ENCODE results near the gene GGT1. TPM values are rescaled to one million over a fixed set of nuclear protein-coding genes. Genes with fewer than 3 reads are reported as not detected.
"Not testable (repeated sequence)": the region's sequence is repeated elsewhere in the genome, so short reads cannot be mapped to it uniquely, and the experiment has no call there.

The GGT1 gene
- total RNA-seq, 1 experiment from 2014 or later = 2.2 TPM

DNA sequence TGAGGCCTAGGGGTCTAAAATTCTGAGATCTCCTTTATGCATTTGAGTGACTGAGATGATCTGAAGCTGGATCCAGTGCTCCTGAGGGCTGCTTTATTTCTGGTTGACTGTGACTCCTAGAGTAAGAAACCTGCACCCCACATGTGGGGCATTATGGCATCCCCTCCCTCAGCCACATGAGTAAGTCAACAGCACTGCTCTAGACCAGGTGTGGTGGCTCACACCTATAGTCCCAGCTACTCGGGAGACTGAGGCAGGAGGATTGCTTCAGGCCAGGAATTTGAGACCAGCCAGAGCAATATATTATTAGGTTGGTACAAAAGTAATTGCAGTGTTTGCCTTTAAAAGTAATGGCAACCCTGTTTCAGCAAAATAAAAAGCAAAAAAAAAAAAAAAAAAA is 39.3 kb downstream of the GGT1 start:
- H3K9me2 ChIP-seq (replicated peaks; ENCODE audit: low read length); DNase-seq; H3K79me2 ChIP-seq (ENCODE audit: low read length); H3K36me3 ChIP-seq (ENCODE audit: low read depth, low read length); H3K4me2 ChIP-seq (ENCODE audit: low read length); H4K20me1 ChIP-seq (ENCODE audit: low read length); H3K9ac ChIP-seq (ENCODE audit: low read length); CTCF ChIA-PET; H3F3A ChIP-seq (ENCODE audit: low read length, unreplicated experiment); H3K4me1 ChIP-seq (ENCODE audit: insufficient read depth, low read length); H3K9me3 ChIP-seq (ENCODE audit: low read length); H3K4me3 ChIP-seq (ENCODE audit: low read length); H2AFZ ChIP-seq (ENCODE audit: low read length); BruUV-seq (replicated peaks); intact Hi-C loops (cut with micrococcal nuclease); ATAC-seq; H3K27ac ChIP-seq (ENCODE audit: low read length); H3K27me3 ChIP-seq (ENCODE audit: low read length); POLR2A ChIA-PET (ENCODE audit: unreplicated experiment): not testable (repeated sequence)

DNA sequence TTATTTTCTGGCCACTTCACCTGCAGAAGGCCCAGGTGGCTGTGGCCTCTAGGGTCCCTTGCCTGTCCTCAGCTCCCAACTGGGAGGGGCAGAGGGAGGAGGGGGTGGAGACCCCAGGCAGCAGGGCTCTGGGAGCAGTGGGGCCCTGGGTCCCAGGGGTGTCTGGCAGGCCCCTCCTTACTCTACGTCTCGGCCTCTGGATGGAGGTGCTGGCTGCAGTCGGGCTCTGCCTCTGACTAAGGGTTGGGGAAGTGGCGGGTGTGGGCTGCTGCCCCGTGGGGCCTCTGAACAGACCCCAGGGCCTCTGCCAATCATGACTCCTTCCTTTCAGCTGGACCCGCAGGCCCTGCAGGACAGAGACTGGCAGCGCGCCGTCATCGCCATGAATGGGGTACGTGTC is 41.4 kb downstream of the GGT1 start:
- H3K9ac ChIP-seq (ENCODE audit: low read length); POLR2A ChIA-PET (ENCODE audit: unreplicated experiment); H3K9me3 ChIP-seq (ENCODE audit: low read length); H3K4me1 ChIP-seq (ENCODE audit: insufficient read depth, low read length); H3K9me2 ChIP-seq (replicated peaks; ENCODE audit: low read length); H3K4me2 ChIP-seq (ENCODE audit: low read length); H3K27me3 ChIP-seq (ENCODE audit: low read length); BruUV-seq (replicated peaks); H3F3A ChIP-seq (ENCODE audit: low read length, unreplicated experiment); CTCF ChIA-PET; H3K36me3 ChIP-seq (ENCODE audit: low read depth, low read length); H2AFZ ChIP-seq (ENCODE audit: low read length); H4K20me1 ChIP-seq (ENCODE audit: low read length); H3K4me3 ChIP-seq (ENCODE audit: low read length); DNase-seq; intact Hi-C loops (cut with micrococcal nuclease); H3K27ac ChIP-seq (ENCODE audit: low read length); ATAC-seq; H3K79me2 ChIP-seq (ENCODE audit: low read length): not testable (repeated sequence)

DNA sequence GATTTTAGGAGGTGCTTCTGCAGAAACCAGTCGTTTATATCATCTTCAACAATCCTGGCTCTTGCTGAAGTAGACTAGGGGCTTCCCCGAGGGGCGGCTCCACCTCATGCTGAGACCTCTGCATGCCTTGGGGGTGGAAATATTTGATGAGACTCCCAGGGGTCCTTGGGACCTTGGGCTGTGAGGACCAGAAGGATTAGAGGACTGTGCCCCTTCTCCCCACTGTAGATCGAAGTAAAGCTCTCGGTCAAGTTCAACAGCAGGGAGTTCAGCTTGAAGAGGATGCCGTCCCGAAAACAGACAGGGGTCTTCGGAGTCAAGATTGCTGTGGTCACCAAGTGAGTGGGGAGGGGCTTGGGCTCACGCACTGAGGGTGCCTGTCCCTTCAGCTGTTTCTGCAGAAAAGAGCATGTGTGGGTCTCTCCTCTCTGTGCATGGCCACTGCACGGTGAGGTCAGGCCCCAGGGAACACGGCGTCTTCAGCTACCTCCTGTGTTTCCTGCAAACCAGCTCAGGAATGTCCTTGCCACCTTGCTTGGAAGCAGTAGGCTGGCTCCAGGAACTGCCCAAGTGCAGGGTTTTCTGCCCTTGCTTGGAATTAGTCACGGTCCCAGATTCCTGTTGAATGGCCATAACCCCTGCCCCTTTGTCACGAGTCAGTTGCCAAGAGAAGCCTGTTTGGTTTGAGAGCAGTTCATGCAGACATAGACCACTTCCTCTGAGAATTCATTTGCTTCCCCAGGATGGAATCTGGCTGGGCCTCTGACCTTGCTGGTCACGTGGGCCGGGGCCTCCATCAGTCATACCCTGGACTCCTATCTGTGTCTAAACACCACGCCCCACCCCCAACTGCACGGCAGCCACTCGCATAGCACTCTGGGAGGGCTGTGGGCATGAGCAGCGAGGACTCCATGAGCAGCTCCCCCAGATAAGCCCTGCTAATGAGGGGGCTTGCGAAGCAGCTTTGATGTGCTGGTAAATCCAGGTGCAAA is 42.7 kb downstream of the GGT1 start:
- H4K20me1 ChIP-seq (ENCODE audit: low read length); H2AFZ ChIP-seq (ENCODE audit: low read length); intact Hi-C loops (cut with micrococcal nuclease); POLR2A ChIA-PET (ENCODE audit: unreplicated experiment); H3K36me3 ChIP-seq (ENCODE audit: low read depth, low read length); H3F3A ChIP-seq (ENCODE audit: low read length, unreplicated experiment); H3K4me3 ChIP-seq (ENCODE audit: low read length); H3K9me3 ChIP-seq (ENCODE audit: low read length); H3K27ac ChIP-seq (ENCODE audit: low read length); H3K79me2 ChIP-seq (ENCODE audit: low read length); H3K4me2 ChIP-seq (ENCODE audit: low read length); H3K27me3 ChIP-seq (ENCODE audit: low read length); DNase-seq; BruUV-seq (replicated peaks); H3K9me2 ChIP-seq (replicated peaks; ENCODE audit: low read length); CTCF ChIA-PET; ATAC-seq; H3K4me1 ChIP-seq (ENCODE audit: insufficient read depth, low read length); H3K9ac ChIP-seq (ENCODE audit: low read length): not testable (repeated sequence)

DNA sequence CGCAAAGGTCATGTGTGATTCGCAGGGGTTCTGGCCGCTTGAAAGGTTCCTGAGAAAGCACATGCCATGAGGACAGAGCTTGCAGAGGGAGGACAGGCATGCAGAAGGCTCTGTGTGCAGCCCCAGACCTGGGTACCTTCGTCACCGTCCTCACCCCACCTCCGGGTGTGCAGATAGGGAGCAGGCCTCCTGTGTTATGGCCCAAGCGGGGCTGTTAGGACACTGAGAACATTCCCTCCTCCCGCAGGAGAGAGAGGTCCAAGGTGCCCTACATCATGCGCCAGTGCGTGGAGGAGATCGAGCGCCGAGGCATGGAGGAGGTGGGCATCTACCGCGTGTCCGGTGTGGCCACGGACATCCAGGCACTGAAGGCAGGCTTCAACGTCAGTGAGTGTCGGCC is 43.8 kb downstream of the GGT1 start:
- H3K4me1 ChIP-seq (ENCODE audit: insufficient read depth, low read length); H3K27me3 ChIP-seq (ENCODE audit: low read length); H4K20me1 ChIP-seq (ENCODE audit: low read length); POLR2A ChIA-PET (ENCODE audit: unreplicated experiment); H3K36me3 ChIP-seq (ENCODE audit: low read depth, low read length); H3K27ac ChIP-seq (ENCODE audit: low read length); H3K9me3 ChIP-seq (ENCODE audit: low read length); H3F3A ChIP-seq (ENCODE audit: low read length, unreplicated experiment); CTCF ChIA-PET; H3K9me2 ChIP-seq (replicated peaks; ENCODE audit: low read length); H2AFZ ChIP-seq (ENCODE audit: low read length); DNase-seq; intact Hi-C loops (cut with micrococcal nuclease); H3K4me3 ChIP-seq (ENCODE audit: low read length); ATAC-seq; BruUV-seq (replicated peaks); H3K4me2 ChIP-seq (ENCODE audit: low read length); H3K9ac ChIP-seq (ENCODE audit: low read length); H3K79me2 ChIP-seq (ENCODE audit: low read length): not testable (repeated sequence)

DNA sequence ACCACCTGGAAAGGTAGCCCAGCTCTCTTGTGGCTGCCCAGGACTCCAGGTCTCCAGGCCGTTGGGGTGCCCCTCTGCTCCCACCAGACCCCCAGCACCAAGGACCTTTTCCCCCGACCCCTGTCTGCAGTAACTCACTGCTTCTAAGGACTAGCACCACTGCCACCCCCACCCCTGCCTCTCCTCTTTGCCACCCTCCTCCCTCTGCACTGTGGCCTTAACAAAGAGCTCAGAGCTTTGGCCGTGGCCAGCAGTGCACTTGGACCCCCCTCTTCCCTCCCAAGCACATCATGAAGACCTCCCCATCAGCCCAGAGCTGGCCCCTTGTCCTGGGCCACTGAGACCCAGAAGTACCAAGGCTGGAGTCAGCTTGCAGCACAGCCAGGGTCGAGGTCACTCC is 46.4 kb downstream of the GGT1 start:
- H3F3A ChIP-seq (ENCODE audit: low read length, unreplicated experiment); H3K27me3 ChIP-seq (ENCODE audit: low read length); H2AFZ ChIP-seq (ENCODE audit: low read length); POLR2A ChIA-PET (ENCODE audit: unreplicated experiment); H3K4me1 ChIP-seq (ENCODE audit: insufficient read depth, low read length); H3K9me2 ChIP-seq (replicated peaks; ENCODE audit: low read length); H4K20me1 ChIP-seq (ENCODE audit: low read length); DNase-seq; H3K27ac ChIP-seq (ENCODE audit: low read length); ATAC-seq; H3K4me2 ChIP-seq (ENCODE audit: low read length); CTCF ChIA-PET; intact Hi-C loops (cut with micrococcal nuclease); H3K4me3 ChIP-seq (ENCODE audit: low read length); H3K79me2 ChIP-seq (ENCODE audit: low read length); H3K9me3 ChIP-seq (ENCODE audit: low read length); H3K9ac ChIP-seq (ENCODE audit: low read length); H3K36me3 ChIP-seq (ENCODE audit: low read depth, low read length); BruUV-seq (replicated peaks): not testable (repeated sequence)

DNA sequence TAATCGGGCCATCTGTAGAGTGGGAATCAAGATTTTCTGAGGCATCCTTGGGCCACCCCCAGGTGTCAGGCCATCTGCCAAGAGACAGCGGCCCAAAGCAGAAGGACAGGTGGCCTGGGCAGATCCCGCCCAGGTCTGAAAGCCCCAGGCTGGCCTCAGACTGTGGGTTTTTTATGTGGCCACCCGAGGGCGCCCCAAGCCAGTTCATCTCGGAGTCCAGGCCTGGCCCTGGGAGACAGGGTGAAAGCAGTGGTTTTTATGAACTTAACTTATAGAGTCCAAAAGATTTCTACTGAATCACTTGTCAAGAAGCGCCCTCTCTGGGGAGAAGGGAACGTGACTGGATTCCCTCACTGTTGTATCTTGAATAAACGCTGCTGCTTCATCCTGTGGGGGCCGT is 47.9 kb downstream of the GGT1 start:
- CTCF ChIA-PET = not testable (repeated sequence)

DNA sequence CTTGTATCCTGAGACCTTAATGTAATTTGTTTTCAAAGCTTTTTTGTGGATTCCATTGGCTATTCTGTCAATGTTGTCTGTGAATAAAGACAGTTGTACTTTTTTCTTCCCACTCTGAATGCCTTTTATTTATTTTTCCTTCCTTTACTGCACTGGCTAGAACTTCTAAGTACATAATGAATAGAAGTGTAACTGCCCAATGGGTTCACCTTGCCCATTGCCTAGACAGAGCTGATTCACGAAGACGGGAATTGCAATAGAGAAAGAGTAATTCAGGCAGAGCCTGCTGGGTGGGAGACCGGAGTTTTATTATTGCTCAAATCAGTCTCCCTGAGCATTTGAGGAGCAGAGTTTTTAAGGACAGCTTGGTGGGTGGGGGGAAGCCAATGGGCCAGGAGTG is 62.4 kb downstream of the GGT1 start:
- POLR2A ChIA-PET (ENCODE audit: unreplicated experiment); H3K79me2 ChIP-seq (ENCODE audit: low read length); H3K27me3 ChIP-seq (ENCODE audit: low read length); H4K20me1 ChIP-seq (ENCODE audit: low read length); H3K4me1 ChIP-seq (ENCODE audit: insufficient read depth, low read length); H3K36me3 ChIP-seq (ENCODE audit: low read depth, low read length); H3F3A ChIP-seq (ENCODE audit: low read length, unreplicated experiment); H3K9ac ChIP-seq (ENCODE audit: low read length); H2AFZ ChIP-seq (ENCODE audit: low read length); H3K9me3 ChIP-seq (ENCODE audit: low read length); H3K9me2 ChIP-seq (replicated peaks; ENCODE audit: low read length); ATAC-seq; CTCF ChIA-PET; DNase-seq; H3K4me2 ChIP-seq (ENCODE audit: low read length); BruUV-seq (replicated peaks); intact Hi-C loops (cut with micrococcal nuclease); H3K4me3 ChIP-seq (ENCODE audit: low read length); H3K27ac ChIP-seq (ENCODE audit: low read length): not testable (repeated sequence)

More for the DNA sequence above, 47.9 kb downstream of the GGT1 start:
- intact Hi-C loops (cut with micrococcal nuclease); BruUV-seq (replicated peaks); DNase-seq; H3K79me2 ChIP-seq (ENCODE audit: low read length); H3K9me3 ChIP-seq (ENCODE audit: low read length); ATAC-seq; H3K9me2 ChIP-seq (replicated peaks; ENCODE audit: low read length); H3K36me3 ChIP-seq (ENCODE audit: low read depth, low read length); H3K27me3 ChIP-seq (ENCODE audit: low read length); H3K4me1 ChIP-seq (ENCODE audit: insufficient read depth, low read length); H3K4me3 ChIP-seq (ENCODE audit: low read length); H3F3A ChIP-seq (ENCODE audit: low read length, unreplicated experiment); POLR2A ChIA-PET (ENCODE audit: unreplicated experiment); H3K4me2 ChIP-seq (ENCODE audit: low read length); H3K9ac ChIP-seq (ENCODE audit: low read length); H2AFZ ChIP-seq (ENCODE audit: low read length); H3K27ac ChIP-seq (ENCODE audit: low read length); H4K20me1 ChIP-seq (ENCODE audit: low read length): not testable (repeated sequence)
